Sigmoid colon (tissue), 7 donors: ENCODE measurements around the gene TRPM3. TPM values are rescaled to one million over a fixed set of nuclear protein-coding genes. Genes with fewer than 3 reads are reported as not detected.

Experiments
- DNase-seq: peaks from one replicate; pipeline ENCODE4 v3.0.0-alpha.2; 2019
- H3K27ac ChIP-seq, 4 donors: fragments of 200-600 bp; sonication (generic); one replicate each; pipeline ENCODE4 v1.5.1; 2016 to 2019; ENCODE audit warnings: mild to moderate bottlenecking in 1 of 4
- H3K27me3 ChIP-seq, 3 donors: fragments of 200-600 bp; sonication (generic); one replicate each; pipeline ENCODE4 v1.5.1; 2019; ENCODE audit warnings: mild to moderate bottlenecking in 1 of 3
- H3K36me3 ChIP-seq, 4 donors: fragments of 200-600 bp; sonication (generic); one replicate each; pipeline ENCODE4 v1.5.1; 2016 to 2019
- H3K4me1 ChIP-seq, 4 donors: fragments of 200-600 bp; sonication (generic); one replicate each; pipeline ENCODE4 v1.5.1; 2017 to 2019
- H3K4me3 ChIP-seq, 4 donors: fragments of 200-600 bp; sonication (generic); one replicate each; pipeline ENCODE4 v1.5.1; 2017 to 2019; ENCODE audit warnings: mild to moderate bottlenecking in 2 of 4, moderate library complexity in 1 of 4
- H3K9me3 ChIP-seq, 4 donors: fragments of 200-600 bp in 3 of 4; sonication (generic) in 3 of 4; one replicate each; pipeline versions ENCODE4 v1.5.1 to v1.6.1; 2013 to 2019
- EP300 ChIP-seq, 4 donors: sonication (generic); formaldehyde crosslinking; IDR thresholded peaks; one replicate each; pipeline ENCODE4 v1.6.1; 2017; ENCODE audit warnings: antibody characterized with exemption in 4 of 4
- POLR2A ChIP-seq, 2 donors: fragments of 450-650 bp; IDR thresholded peaks; one replicate each; pipeline ENCODE4 v1.6.1; 2016; ENCODE audit warnings: antibody characterized with exemption in 2 of 2, mild to moderate bottlenecking in 2 of 2, moderate library complexity in 2 of 2
- POLR2AphosphoS5 ChIP-seq, 4 donors: sonication (generic); formaldehyde crosslinking; IDR thresholded peaks; one replicate each; pipeline ENCODE4 v1.6.1; 2017; ENCODE audit warnings: antibody characterized with exemption in 4 of 4
- WGBS, 2 donors: extraction: QIAGEN DNeasy Blood & Tissue Kit; methylation state at CpG; one replicate each; pipeline ENCODE4 v1.1.7; 2013; 5-methylcytosine and 5-hydroxymethylcytosine counted together
- intact Hi-C: fragments of 100-400 bp; cut with DNase I; formaldehyde crosslinking; loops from one replicate; pipeline ENCODE4 v1.15.1; 2023
- polyA plus RNA-seq, 3 donors: library from polyadenylated mRNA; stranded (reverse); fragments of 200-250 nt; gene quantifications; one replicate each; pipeline ENCODE4 v1.2.3, GENCODE V29; 2013
- total RNA-seq, 4 donors: library from RNA; depleted of rRNA; stranded (reverse); fragments of >200 nt; gene quantifications; one replicate each; pipeline ENCODE4 v1.1.0, GENCODE V29; 2016
- TF ChIP-seq, protein P1 (sequence below), 4 experiments: fragments of 450-650 bp in 3 of 4; fragments of 200-600 bp in 1 of 4; IDR thresholded peaks; one replicate each; pipeline ENCODE4 v1.5.1; 2016 to 2019; ENCODE audit warnings: antibody characterized with exemption in 4 of 4, mild to moderate bottlenecking in 3 of 4, moderate library complexity in 2 of 4
- donor health status: healthy with polysubstance abuse.
- donor health status: Bipolar disorder and iron deficiency.
- donor health status: healthy.

The TRPM3 gene
- total and polyA plus RNA-seq, 7 donors = 0.07 to 1.8 (median 0.41) TPM; not detected in 2

DNA sequence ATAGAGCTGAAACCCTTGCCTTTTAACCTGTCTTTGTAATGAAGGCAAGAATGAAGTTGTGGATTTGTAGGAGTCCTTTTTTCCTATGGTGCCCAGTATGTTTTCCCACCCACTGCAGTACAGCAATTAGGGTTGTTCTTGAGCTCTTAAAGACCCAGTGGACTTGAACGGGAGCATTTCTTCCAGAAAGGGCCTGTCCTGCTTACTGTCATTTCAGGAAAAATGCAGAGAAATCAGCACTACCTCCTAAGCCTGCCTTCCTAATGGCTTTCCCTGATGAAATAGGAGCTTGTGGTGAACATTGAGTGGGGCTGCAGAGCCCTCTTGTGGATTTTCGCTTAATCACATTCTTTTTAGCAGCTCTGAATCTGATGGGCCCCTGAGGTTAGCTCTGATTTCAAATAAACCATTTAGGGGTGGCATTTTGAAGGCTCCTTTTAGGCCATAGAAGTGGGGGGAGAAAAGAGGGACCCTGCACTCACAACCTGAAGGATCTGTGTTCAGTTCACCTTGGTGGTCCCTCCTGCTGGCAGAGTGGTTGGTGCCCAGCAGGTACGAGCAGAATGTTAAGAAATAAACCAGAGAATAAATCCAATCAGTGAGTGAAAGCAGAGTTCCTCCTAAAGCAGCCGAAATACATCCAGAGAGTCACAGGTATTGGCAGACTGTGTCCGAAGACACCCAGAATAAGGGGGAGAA, 519.0 kb downstream of the TRPM3 start:
- Histone ChIP-seq H3K4me1 (peaks cover 0 to 32% (median 28%) of the 10 kb centered on the region in 4 donors), H3K27me3 (no peaks in the 10 kb centered on the region), H3K36me3 (no peaks in the 10 kb centered on the region), H3K4me3 (peak overlapping the region in 3 of 4 donors; percentile 6 to 21 (median 20)), H3K9me3 (no peaks in the 10 kb centered on the region), H3K27ac (peak overlapping the region; percentile 80 to 98 (median 89))
- intact Hi-C loops = loop anchor here (2.0 to 10.0 kb wide), 5 partner anchors 250 to 628 kb away; partner anchors contain the start of gene SMC5
- TF ChIP-seq, protein P1, sequence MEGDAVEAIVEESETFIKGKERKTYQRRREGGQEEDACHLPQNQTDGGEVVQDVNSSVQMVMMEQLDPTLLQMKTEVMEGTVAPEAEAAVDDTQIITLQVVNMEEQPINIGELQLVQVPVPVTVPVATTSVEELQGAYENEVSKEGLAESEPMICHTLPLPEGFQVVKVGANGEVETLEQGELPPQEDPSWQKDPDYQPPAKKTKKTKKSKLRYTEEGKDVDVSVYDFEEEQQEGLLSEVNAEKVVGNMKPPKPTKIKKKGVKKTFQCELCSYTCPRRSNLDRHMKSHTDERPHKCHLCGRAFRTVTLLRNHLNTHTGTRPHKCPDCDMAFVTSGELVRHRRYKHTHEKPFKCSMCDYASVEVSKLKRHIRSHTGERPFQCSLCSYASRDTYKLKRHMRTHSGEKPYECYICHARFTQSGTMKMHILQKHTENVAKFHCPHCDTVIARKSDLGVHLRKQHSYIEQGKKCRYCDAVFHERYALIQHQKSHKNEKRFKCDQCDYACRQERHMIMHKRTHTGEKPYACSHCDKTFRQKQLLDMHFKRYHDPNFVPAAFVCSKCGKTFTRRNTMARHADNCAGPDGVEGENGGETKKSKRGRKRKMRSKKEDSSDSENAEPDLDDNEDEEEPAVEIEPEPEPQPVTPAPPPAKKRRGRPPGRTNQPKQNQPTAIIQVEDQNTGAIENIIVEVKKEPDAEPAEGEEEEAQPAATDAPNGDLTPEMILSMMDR (IDR thresholded peaks at IDR 0.05) = peak; percentile 76 to 90 (median 82)
- TF ChIP-seq POLR2A (IDR thresholded peaks at IDR 0.05) (no peak), EP300 (IDR thresholded peaks at IDR 0.05) (peak in 1 of 4 donors; percentile 17), POLR2AphosphoS5 (IDR thresholded peaks at IDR 0.05) (peak; percentile 42 to 63 (median 52))
- 51 to 54% methylated on average over 5 of the region's 5 CpGs for WGBS, 2 donors
- DNase-seq = peak; percentile 85

- no peaks in the 10 kb centered on the region for H3K9me3 ChIP-seq
- DNase-seq = peak; percentile 99
- no peaks in the 10 kb centered on the region for H3K27me3 ChIP-seq
- intact Hi-C loops = loop anchor here (1.0 to 10.0 kb wide), 7 partner anchors 122 to 626 kb away; partner anchors contain the start of gene SMC5
- peak overlapping the region; percentile 80 to 98 (median 89) for H3K27ac ChIP-seq
- TF ChIP-seq, protein P1 (IDR thresholded peaks at IDR 0.05) = no peak
- TF ChIP-seq EP300 (IDR thresholded peaks at IDR 0.05) (peak; percentile 90 to 99 (median 95)), POLR2A (IDR thresholded peaks at IDR 0.05) (no peak), POLR2AphosphoS5 (IDR thresholded peaks at IDR 0.05) (peak; percentile 86 to 93 (median 90))
- peak overlapping the region in 3 of 4 donors; percentile 6 to 21 (median 20) for H3K4me3 ChIP-seq
- peaks cover 0 to 32% (median 28%) of the 10 kb centered on the region in 4 donors for H3K4me1 ChIP-seq
- 45 to 63% methylated on average over 31 of the region's 31 CpGs for WGBS, 2 donors
- no peaks in the 10 kb centered on the region for H3K36me3 ChIP-seq
These were observed 520.1 kb downstream of the TRPM3 start for GRCh38 chr9:70601000-70601951.

DNA sequence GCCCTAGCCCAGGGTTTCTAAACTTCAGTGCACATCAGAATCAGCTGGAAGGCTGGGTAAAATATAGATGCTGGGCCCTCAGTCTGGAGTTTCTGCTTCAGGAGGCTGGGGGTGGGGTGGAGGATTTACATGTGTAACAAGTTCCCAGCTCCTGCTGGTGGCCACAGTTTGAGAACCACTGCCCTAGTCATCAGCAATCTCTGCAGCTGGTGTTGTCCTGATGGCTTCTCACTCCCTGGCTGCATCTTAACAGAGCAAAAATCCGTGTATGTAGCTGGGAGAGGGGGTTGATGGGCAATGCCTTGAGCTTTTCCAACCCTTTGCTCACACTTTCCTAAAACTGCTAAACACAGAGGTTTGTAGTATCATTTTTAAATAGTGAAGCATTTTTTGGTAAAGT, 520.9 kb downstream of the TRPM3 start:
- peak overlapping the region; percentile 80 to 98 (median 89) for H3K27ac ChIP-seq
- H3K27me3 ChIP-seq = no peaks in the 10 kb centered on the region
- peaks cover 0 to 35% (median 28%) of the 10 kb centered on the region in 4 donors for H3K4me1 ChIP-seq
- H3K36me3 ChIP-seq = no peaks in the 10 kb centered on the region
- peak; percentile 82 for DNase-seq
- H3K9me3 ChIP-seq = no peaks in the 10 kb centered on the region
- no peak overlapping the region for H3K4me3 ChIP-seq
- no peak for TF ChIP-seq POLR2A (IDR thresholded peaks at IDR 0.05)
- TF ChIP-seq, protein P1 (IDR thresholded peaks at IDR 0.05) = no peak
- TF ChIP-seq EP300 (IDR thresholded peaks at IDR 0.05) = no peak
- TF ChIP-seq POLR2AphosphoS5 (IDR thresholded peaks at IDR 0.05) = no peak
- intact Hi-C loops = loop anchor here (5.0 to 10.0 kb wide), 4 partner anchors 343 to 626 kb away; partner anchors contain the start of gene SMC5
- 53 to 64% methylated on average over 1 of the region's 1 CpG for WGBS, 2 donors

DNA sequence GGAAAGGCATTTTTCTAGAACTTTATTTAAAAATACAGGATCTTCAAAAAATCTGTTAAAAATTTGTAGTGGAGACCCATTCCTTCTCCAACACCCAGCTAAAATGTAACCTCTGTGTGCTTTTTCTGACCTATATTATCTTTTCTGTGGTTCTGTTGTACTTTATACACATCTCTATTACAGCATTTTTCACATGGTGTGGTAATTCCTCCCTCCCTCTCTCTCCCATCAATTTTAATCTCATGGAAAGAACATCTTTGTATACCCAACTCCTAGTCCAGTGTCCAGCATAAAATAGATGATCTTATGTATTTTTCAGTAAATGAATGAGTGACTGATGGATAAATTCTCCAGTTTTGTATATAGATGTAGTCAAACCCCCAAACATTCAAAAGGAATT, 523.5 kb downstream of the TRPM3 start:
- H3K4me1 ChIP-seq = peaks cover 0 to 45% (median 29%) of the 10 kb centered on the region in 4 donors
- TF ChIP-seq, protein P1 (IDR thresholded peaks at IDR 0.05) = no peak
- no peak for TF ChIP-seq POLR2AphosphoS5 (IDR thresholded peaks at IDR 0.05)
- no peak for TF ChIP-seq EP300 (IDR thresholded peaks at IDR 0.05)
- TF ChIP-seq POLR2A (IDR thresholded peaks at IDR 0.05) = no peak
- H3K36me3 ChIP-seq = no peaks in the 10 kb centered on the region
- DNase-seq = no peak
- H3K4me3 ChIP-seq = no peak overlapping the region
- intact Hi-C loops = no loop called here
- H3K27me3 ChIP-seq = no peaks in the 10 kb centered on the region
- H3K9me3 ChIP-seq = no peaks in the 10 kb centered on the region
- peak overlapping the region in 2 of 4 donors; percentile 2 to 36 for H3K27ac ChIP-seq
